Gastrocnemius medialis (tissue), 4 donors: Measurements from ENCODE around the gene ICOSLG.
"Not testable (repeated sequence)": the region's sequence is repeated elsewhere in the genome, so short reads cannot be mapped to it uniquely, and the experiment has no call there.

Experiments used
- CTCF ChIP-seq, 5 experiments: fragments of 450-650 bp in 3 of 5; fragments of 200-600 bp in 2 of 5; sonication (generic) in 2 of 5; IDR thresholded peaks in 4 of 5; conservative IDR thresholded peaks in 1 of 5; 1 replicate in 4 of 5; 2 replicates in 1 of 5; pipeline ENCODE4 v1.5.1; 2016 to 2019; ENCODE audit warnings: antibody characterized with exemption in 5 of 5, mild to moderate bottlenecking in 3 of 5, moderate library complexity in 3 of 5
- POLR2A ChIP-seq, 2 donors: fragments of 450-650 bp; IDR thresholded peaks; one replicate each; pipeline ENCODE4 v1.6.1; 2017; ENCODE audit warnings: antibody characterized with exemption in 2 of 2, mild to moderate bottlenecking in 2 of 2, moderate library complexity in 2 of 2

- TF ChIP-seq POLR2A (IDR thresholded peaks at IDR 0.05); CTCF (IDR thresholded peaks at IDR 0.05 in 4 of 5, conservative IDR thresholded peaks at IDR 0.05 in 1 of 5): not testable (repeated sequence)
Measured at GRCh38 chr21:44240353-44240752, 390 bp downstream of the ICOSLG start.
